ENCODE results near the gene GRM4.

The GRM4 gene

DNA sequence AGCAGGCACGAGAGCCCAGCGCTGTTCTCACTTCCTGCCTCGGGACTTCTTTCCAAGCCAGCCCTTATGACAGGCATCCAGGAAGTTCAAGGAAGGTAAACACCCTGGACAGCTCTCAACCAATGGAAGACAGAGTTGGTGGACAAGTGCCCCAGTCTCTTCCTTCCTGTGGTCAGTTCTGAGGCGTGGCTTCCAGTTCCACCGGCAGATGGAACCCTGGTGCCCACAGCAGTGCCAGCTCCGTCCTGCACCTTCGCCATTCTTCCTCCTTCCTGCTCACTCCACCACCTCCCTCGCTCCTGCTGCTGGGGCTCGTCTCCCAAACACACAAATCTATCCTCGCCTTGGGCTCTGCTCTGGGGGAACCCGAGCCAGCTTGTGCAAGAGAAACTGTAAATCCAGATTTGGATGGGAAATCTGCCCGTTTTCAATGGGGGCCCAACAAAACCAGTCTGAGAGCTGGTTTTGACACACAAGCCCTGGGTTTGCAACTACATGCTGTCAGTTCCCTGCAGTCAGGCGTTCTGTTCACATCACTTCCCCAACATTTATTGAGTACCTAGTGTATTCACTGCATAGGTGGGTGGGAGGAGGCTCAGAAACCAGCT lies 162.7 kb downstream of the GRM4 start:
- in situ Hi-C loops (cut with MboI; ENCODE audit: low sequenced_read_pairs), result no loop called here

DNA sequence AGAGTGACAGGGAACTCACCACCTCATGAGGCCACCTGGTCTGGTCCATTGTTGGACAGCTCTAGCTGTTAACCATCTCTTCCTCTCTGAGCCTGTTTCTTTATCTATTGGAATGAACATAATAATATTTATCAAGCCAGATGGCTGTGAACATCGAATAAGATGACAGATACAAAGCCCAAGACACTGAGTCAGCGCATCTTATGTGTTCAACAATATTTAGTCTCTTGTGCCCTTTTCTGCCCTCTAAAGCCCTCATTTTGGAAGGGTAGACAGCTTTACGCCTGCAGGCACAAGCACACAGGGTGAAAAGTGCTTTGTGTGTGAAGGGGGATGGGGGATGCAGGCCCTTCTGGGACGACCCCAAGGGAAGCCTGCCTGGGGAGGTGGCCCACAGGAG lies 164.0 kb downstream of the GRM4 start:
- in situ Hi-C loops (cut with MboI; ENCODE audit: low sequenced_read_pairs), result no loop called here

DNA sequence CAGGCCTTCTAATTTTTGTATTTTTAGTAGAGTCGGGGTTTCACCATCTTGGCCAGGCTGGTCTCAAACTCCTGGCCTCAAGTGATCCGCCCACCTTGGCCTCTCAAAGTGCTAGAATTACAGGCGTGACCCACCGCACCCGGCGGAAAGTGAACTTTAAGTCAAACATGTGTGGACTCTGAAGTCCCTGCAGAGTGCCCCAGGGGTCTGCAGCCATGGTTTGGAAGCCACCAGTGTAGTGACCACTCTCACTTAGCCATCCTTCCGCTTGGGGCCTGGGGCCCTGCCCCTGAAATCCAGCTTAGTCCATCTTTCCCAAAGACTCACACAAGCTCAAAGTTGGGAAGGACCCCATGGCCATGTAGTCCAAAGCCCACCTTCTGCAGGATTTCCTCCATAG lies 164.5 kb downstream of the GRM4 start:
- in situ Hi-C loops (cut with MboI; ENCODE audit: low sequenced_read_pairs), result no loop called here

DNA sequence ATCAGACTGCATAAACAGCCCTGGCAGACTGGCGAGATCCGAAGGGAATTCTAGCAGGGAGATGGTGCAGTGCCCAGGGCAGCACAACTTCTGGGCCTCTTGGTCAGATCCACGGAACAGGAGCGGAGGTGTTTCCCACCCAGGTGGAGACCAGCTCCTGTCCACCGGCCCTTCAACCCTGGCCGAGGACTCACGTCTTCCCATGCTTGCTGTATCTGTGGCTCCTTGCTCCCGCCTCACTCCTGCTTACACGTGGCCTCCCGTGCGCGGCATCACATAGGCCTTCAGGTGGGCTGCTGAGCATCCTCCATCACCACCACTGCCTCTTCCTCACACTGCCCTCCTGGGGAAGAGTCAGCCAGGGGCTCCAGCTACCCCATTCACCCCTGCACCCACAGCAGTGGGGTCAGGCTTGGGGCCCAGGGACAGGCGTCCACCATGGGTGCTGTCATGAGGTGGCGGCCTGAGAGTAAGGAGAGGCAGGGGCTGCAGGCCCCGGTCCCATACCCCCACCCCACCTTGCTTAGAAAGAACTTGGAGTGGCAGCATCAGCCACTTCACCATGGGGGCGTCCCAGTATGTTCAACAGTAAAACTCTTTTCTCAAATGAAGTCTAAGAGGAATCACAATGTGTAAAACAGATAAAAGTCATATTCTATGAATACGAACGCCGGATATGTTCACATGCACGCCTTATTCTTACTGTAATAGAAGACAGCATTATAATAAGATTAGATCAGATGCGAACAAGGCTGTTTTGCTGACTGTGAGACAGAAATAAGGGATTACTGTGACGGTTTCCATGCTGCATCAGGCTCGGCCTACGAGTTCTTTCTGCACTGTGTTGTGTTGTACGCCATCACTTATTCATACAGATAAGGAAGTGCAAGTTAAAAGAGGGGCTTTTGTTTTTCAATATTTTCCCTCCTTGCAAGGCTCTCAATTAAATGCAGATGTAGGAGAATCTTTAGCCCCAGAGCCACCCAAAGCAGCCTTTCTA lies 165.4 kb downstream of the GRM4 start:
- in situ Hi-C loops (cut with MboI; ENCODE audit: low sequenced_read_pairs), result no loop called here

DNA sequence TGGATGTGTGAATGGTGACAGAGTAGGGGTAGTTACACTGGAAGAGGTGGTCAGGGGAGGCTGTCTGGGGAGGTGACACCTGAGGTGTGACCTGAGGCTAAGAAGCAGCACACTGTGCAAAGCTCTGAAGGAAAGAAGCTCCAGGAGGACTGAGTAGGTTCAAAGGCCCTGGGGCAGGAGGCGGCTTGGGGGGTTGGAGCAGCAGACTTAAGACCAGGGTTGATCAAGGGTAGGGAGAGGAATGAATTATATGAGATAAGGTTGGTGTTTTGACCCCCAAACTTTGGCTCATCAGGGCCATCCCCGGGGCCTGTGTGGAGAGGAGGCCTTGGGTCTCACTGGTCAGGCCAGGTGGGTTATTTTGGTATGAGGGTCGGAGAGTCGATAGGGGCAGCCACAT lies 166.1 kb downstream of the GRM4 start:
- in situ Hi-C loops (cut with MboI; ENCODE audit: low sequenced_read_pairs), result no loop called here

DNA sequence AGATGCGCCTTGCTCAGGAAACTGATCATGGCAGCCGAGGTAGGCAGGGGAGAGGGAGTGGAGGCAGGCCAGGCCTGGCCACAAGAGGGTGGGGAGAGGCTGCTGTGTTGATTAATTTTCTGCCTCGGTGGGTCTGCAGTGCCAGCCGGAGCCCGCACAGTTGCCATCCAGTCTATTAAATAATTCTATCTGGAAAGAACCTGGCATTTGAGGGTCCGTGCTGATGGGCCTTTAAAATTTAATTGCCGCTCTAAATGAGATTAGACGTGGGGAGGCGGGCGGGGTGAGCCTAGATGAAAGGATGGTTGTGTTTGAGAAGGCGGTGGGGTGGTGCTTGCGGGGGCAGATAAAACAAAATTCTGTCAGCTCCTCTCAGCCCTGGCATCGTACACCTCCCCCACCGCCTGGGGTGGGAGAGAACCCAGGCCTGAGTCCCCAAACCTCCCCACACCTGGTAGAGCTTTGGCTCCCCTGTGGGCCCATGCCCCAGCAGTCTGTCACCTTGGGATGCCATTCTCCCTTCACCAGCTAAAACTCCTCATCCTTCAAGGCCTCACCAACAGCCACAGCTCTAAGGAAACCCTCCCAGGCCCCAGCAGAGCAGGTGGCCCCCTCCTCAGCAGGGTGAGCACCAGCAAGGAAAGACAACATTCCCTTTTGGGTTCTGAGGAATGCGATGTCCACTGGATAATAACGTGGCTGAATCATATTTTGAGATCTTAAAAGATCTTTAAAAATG lies 167.3 kb downstream of the GRM4 start:
- in situ Hi-C loops (cut with MboI; ENCODE audit: low sequenced_read_pairs), result no loop called here

DNA sequence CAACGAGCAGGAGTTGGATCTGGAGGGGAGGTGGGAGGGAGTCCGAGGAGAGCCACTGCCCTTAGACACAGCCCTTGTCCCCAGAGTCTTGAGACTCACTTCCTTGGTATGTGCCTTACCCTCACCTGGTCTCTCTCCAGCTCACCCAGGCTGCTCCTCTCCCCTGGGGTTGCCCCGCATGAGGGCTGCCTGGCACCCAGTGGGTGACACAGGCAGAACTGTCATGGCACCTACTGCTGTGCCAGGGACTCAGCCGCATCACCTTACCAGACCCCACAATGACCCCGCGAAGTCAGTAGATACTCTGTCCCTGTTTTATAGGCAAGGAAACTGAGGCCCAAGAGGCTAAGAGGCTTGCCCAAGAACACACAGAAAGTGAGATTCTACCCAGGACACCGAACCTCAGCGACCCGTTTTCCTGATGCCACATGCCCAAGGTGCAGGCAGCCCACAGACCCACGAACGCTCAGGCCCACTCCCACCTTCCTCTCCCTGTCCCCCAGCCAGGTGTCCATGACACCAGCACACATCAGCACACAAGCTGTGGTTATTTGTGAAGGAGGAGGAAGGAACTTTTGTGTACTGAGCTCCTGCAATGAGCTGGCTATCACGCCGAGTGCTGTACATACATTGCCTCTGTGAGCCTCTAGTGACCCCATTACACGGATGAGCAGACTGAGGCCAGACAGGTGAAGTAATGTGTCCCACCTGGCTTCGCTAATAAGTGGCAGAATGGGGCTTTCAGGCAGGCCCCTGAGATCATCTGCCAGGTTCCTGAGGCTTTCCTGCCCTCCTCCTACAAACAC lies 168.1 kb downstream of the GRM4 start:
- in situ Hi-C loops (cut with MboI; ENCODE audit: low sequenced_read_pairs), result no loop called here

DNA sequence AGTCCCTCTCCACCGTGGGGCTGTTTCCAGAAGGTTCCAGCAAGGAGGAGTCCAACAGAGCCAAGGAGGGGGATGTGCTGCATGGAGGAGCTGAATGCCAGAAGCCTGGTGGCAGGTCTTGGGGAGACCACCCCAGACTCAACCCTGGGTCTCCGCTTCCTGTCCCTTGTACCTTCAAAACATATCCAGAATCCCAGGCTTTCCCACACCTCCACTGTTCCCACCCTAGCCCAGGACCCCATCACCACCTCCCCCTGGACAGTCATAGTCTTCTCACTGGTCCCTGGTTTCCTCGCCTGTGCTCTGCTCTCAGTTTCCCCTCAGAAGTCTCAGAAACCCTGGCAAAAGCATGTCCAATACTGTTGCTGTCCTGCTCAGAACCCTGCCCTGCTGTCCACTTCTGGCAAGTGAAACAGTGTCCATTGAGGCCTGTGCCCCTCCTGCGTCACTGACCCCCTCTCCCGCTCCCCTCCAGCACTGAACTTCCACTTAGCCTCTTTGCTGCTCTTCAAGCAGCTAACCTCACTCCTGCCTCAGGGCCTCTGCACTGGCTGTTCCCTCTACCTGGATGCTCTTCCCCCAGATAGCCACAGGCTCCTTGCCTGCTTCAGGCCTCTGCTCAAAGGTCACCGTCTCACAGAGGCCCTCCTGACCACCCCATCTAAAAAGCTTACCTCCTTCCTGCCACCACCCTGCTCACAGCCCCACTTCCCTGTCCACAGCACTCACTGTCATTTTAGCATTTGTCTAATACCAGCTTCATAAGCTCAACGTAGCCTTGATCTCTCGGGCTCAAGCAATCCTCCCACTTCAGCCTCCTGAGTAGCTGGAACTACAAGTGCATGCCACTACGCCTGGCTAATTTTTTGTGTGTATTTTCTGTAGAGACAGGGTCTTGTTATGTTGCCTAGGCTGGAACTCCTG lies 169.2 kb downstream of the GRM4 start:
- in situ Hi-C loops (cut with MboI; ENCODE audit: low sequenced_read_pairs), result no loop called here

DNA sequence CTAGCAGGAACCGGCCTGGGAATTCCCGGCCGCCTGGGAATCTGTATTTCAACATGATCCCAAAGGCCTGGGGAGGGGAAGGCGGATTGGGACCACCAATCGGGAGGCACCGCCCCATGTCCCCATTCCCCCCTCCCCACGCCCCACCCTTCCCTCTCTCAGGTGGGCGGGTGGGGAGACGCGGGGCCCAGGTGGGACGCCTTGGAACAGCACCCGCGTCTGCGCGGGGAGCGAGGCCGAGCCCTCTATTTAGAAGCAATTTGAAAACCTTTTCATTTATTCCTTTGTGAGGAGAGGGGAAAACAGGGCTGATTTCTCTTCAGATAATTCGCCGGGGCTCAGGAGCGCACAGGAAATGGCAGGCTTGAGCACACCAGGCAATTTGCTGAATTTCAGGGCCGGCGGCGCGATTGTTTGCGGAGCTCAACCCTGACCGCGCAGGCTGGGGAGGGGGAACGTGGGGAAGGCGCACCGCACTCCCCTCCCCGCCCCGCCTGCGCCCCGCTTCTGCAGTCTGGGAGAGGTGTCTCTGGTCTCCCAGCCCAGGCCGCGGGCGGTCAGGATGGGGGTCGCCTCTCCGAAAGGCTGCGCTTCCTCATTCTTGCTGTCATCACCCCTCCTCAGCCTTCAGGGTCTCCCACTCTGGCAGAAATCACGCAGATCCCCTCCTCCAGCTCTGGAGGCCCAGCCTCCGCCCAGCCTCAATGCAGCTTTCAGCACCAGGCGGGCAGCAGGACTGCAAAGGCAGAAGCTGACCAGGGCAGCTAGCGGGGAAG lies 170.0 kb downstream of the GRM4 start:
- in situ Hi-C loops (cut with MboI; ENCODE audit: low sequenced_read_pairs), result no loop called here

DNA sequence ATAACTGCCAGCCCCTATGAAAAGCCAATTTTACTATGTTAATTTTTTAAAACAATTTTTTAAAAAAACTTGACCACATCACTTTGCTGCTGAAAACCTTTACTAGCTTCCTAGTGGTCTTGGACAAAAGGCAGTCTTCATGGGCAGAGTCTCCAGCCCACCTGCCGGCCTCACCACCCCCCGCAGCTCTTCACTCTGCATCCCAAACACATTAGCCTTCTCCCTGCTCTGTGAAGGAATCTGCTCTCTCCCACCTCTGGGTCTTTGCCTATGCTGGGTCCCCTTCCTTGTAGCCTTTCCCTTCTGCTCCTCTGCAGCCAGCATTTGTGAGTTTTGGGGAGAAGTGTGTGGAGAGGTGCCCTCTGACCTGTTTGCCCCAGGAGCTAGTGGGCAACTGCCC lies 171.4 kb downstream of the GRM4 start:
- in situ Hi-C loops (cut with MboI; ENCODE audit: low sequenced_read_pairs), result no loop called here

DNA sequence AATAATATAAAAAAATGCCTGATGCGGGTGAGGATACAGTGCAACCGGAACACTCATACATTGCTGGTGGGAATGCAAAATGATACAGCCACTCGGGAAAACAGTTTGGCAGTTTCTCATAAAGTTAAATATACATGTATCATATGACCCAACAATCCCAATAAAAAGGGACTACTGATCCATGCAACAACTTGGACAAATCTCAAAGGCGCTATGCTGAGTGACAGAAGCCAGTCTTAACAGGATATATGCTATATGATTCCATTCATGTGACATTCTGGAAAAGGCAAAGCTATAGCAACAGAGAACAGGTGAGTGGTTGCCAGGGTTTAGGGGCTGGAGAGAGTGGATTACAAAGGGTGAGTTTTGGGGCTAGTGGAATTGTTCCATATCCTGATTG lies 171.9 kb downstream of the GRM4 start:
- in situ Hi-C loops (cut with MboI; ENCODE audit: low sequenced_read_pairs), result no loop called here

DNA sequence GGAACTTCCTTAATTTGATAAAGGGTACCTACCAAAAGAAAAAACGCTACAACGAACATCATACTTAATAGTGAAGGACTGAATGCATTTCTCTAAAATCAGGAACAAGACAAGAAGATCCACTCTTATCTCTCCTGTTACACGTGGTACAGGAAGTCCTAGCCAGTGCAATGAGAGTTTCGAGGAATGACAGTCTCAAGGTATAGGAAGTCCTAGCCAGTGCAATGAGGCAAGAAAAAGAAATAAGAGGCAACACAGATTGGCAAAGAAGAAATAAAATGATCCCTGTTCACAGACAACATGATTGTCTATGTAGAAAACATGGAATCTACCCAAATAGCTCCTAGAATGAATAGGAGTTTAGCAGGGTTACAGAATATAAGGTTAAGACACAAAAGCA lies 174.3 kb downstream of the GRM4 start:
- in situ Hi-C loops (cut with MboI; ENCODE audit: low sequenced_read_pairs), result no loop called here

Data from hTERT RPE-1 (cell line).